Stimulated activated naive CD8-positive, alpha-beta T cell treated with anti-CD3 and anti-CD28 coated beads, Interleukin-15, Interleukin-2, amounts not matched to agents 100 ng/mL and 50 ng/mL, for 24 hours (primary cell): Measurements from ENCODE around the gene CAND2.
A peak's percentile ranks its signal among the peaks of the same experiment; 100 is the strongest.
"Not testable (repeated sequence)": the region's sequence is repeated elsewhere in the genome, so short reads cannot be mapped to it uniquely, and the experiment has no call there.

Source experiments
- H3K27ac Mint-ChIP-seq: one replicate; pipeline ENCODE4 v1.8.0; 2021; ENCODE audit warnings: mild to moderate bottlenecking, mixed read lengths
- H3K27me3 Mint-ChIP-seq: one replicate; pipeline ENCODE4 v1.8.0; 2021; ENCODE audit warnings: mixed read lengths
- H3K36me3 Mint-ChIP-seq: one replicate; pipeline ENCODE4 v1.8.0; 2021; ENCODE audit warnings: low read depth, mixed read lengths
- H3K4me1 Mint-ChIP-seq: one replicate; pipeline ENCODE4 v1.8.0; 2021; ENCODE audit warnings: low read depth, mixed read lengths
- H3K4me3 Mint-ChIP-seq: one replicate; pipeline ENCODE4 v1.8.0; 2021; ENCODE audit warnings: mild to moderate bottlenecking, mixed read lengths
- H3K9me3 Mint-ChIP-seq: one replicate; pipeline ENCODE4 v1.8.0; 2021; ENCODE audit warnings: mixed read lengths

CAND2 gene

DNA sequence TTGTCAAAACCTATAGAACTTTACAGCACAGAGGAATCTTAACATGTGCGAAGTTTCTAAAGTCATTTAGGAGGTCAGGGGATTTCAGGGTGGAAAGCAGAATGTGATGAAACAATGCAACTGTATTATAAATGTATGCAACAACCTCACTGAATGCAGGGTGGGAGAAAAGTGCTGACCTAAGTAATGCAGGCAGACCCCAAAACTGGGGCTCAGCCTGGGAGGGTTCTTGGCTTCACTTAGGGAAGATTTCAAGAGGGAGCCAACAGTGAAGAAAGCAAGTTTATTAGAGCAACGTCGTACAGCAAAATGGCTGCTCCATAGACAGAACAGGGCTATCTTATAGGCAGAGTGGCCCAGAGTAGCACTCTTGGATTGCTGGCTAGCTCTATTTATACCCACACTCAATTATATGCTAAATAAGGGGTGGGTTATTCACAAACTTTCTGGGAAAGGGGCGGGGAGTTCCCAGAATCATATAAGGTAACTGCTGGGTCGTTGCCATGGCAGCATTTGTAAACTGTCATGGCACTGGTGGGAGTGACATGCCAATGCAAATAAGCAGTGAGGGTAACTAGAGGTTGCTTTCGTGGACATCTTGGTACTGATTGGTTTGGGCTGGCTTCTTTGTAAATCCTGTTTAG, 14.2 kb upstream of the CAND2 start:
- Mint-ChIP-seq H3K4me3 (no peak overlapping the region), H3K27ac (no peak overlapping the region), H3K27me3 (peaks cover 25% of the 10 kb centered on the region)

DNA sequence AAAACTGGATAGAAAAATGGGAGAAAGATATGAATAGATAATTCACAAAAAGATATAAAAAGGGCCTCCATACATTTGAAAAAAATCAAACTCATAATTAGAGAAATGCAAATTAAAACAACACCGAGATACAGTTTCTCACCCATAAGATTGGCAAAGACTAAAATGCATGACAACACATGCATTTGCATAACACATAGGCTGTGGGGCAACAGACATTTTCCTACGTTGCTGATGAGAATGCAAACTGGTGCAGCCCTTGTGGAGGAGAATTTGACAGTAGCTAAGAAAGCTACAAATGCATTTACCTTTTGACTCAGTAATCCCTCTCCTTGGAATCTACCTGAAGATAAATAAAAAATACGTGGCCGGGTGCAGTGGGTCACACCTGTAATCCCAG, 11.4 kb upstream of the CAND2 start:
- peaks cover 25% of the 10 kb centered on the region for H3K27me3 Mint-ChIP-seq

More for the DNA sequence above, 14.2 kb upstream of the CAND2 start:
- H3K4me1 Mint-ChIP-seq, result no peaks in the 10 kb centered on the region
- no peaks in the 10 kb centered on the region for H3K36me3 Mint-ChIP-seq
- no peaks in the 10 kb centered on the region for H3K9me3 Mint-ChIP-seq

DNA sequence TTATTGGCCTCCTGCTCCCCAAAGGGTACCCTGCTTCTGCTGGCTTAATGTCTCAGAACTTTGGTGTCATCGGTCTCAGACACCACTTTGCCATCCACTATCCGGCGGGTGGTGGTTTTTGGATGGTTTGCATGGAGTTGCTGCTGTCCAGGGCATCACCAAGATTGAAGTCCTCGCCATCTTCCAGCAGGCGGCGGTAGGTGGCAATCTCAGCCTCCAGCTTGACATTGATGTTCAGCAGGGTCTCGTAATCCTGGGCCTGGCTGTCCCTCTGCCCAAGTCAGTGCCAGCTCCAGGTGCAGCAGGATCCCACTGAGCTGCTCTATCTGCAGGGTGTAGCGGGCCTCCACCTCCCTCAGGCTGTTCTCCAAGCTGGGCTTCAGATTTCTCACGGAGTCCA, 9.1 kb upstream of the CAND2 start:
- H3K27ac Mint-ChIP-seq, H3K4me1 Mint-ChIP-seq, H3K9me3 Mint-ChIP-seq, H3K36me3 Mint-ChIP-seq, H3K4me3 Mint-ChIP-seq: not testable (repeated sequence)
- H3K27me3 Mint-ChIP-seq, result peaks cover 17% of the 10 kb centered on the region

More for the DNA sequence above, 11.4 kb upstream of the CAND2 start:
- H3K4me1 Mint-ChIP-seq, result no peaks in the 10 kb centered on the region
- no peak overlapping the region for H3K4me3 Mint-ChIP-seq
- H3K27ac Mint-ChIP-seq, result no peak overlapping the region
- H3K9me3 Mint-ChIP-seq, result no peaks in the 10 kb centered on the region
- H3K36me3 Mint-ChIP-seq, result no peaks in the 10 kb centered on the region

DNA sequence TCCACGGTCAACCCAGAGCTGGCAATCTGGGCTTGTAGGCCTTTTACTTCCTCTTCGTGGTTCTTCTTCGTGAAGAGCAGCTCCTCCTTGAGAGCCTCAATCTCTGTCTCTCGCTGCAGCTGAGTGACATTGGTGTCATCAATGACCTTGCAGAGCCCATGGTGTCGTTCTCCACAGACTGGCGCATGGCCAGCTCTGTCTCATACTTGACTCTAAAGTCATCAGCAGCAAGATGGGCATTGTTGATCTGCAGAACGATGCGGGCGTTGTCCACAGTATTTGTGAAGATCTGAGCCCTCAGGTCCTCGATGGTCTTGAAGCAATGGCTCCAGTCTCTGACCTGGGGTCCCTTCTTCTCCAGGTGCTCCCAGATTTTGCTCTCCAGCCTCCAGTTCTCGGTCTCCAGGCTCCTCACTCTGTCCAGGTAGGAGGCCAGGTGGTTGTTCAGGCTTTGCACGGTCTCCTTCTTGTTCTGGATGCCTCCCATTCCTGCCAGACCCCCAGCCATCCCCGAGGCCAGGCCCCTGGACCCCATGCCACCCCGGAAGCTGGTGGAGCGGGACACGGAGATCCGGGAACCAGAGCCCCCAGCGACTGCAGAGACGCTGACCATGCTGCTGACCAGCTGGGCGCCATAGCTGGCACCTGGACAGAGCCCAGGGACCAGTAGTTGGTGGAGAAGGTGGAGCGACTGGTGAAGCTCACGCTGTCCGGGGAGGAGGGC, 8.4 kb upstream of the CAND2 start:
- H3K36me3 Mint-ChIP-seq, H3K4me1 Mint-ChIP-seq, H3K9me3 Mint-ChIP-seq, H3K27ac Mint-ChIP-seq, H3K4me3 Mint-ChIP-seq: not testable (repeated sequence)
- peaks cover 15% of the 10 kb centered on the region for H3K27me3 Mint-ChIP-seq

DNA sequence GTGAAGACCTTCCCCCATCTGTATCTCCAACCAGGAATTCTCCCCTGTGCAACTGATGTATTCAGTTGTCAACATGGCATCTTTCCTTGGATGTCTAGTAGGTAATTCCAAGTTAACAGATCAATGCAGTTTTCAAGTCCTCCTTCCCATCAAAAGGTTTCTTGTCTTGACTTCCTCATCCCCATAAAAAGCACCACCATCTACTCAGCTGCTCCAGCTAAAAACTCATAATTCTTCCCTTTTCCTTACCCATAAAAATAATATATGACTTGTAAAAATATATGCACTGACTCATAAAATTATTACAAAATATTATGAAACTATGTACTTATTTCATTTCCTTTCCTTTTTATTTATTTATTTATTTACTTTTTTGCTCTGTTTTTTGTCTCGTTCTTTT, 5.0 kb upstream of the CAND2 start:
- Mint-ChIP-seq H3K36me3 (no peaks in the 10 kb centered on the region), H3K27ac (no peak overlapping the region), H3K9me3 (no peaks in the 10 kb centered on the region), H3K4me3 (no peak overlapping the region), H3K27me3 (peaks cover 9% of the 10 kb centered on the region), H3K4me1 (peaks cover 7% of the 10 kb centered on the region)

DNA sequence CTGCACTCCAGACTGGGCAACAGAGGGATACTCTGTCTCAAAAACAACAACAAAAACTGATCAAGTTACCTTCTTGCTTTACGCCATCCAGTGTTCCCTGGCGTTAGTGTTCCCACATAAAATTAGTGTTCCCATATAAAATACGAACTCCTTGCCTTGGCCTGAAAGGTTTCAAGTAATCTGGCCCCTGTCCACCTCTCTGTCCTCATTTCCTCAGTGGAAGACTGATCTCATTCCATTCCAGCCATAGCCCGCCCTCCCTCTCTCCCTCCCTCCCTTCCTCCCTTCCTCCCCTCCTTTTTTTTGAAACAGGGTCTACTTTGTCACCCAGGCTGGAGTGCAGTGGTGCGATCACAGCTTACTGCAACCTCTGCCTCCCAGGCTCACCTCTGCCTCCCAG, 2.8 kb upstream of the CAND2 start:
- H3K27me3 Mint-ChIP-seq, result peaks cover 6% of the 10 kb centered on the region
- no peak overlapping the region for H3K4me3 Mint-ChIP-seq
- no peaks in the 10 kb centered on the region for H3K9me3 Mint-ChIP-seq
- no peak overlapping the region for H3K27ac Mint-ChIP-seq
- H3K36me3 Mint-ChIP-seq, result no peaks in the 10 kb centered on the region
- peaks cover 7% of the 10 kb centered on the region for H3K4me1 Mint-ChIP-seq

DNA sequence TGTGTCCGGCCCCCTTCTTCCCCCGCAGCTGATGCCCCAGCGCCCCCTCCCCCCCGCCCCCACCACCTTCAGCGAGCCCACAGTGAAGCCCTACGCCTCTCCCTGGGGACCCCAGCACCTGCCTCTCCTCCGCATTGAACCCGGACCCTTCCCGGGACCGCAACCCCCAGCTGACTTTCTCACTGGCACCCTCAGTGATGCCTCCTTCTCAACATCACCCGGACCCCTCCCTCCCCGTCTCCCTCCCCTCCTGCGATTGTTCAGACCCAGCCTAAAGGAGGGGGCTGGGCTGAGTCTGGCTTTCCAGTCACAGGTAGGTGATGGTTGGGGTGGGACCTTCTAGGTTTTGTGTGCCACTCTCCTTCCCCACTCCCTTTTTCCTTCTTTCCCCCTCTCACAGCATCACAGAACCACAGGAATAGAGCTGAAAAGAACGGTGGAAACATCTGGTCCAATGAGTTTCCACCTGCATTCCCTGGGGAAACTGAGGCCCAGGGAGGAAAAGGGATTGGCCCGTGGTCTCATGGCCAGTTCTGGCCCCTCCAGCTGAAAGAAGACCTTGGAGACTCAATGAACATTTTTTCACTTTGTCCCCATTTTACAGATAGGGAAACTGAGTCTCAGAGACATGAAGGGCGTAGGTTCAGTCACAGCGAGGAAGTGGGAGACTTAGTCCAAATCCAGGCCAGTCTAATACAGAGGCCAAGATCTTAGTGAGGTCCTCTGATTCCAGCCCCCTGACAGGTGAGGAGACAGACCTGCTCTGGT, 828 bp downstream of the CAND2 start:
- no peak overlapping the region for H3K27ac Mint-ChIP-seq
- no peaks in the 10 kb centered on the region for H3K9me3 Mint-ChIP-seq
- no peak overlapping the region for H3K4me3 Mint-ChIP-seq
- peaks cover 7% of the 10 kb centered on the region for H3K4me1 Mint-ChIP-seq
- peaks cover 6% of the 10 kb centered on the region for H3K27me3 Mint-ChIP-seq
- no peaks in the 10 kb centered on the region for H3K36me3 Mint-ChIP-seq

DNA sequence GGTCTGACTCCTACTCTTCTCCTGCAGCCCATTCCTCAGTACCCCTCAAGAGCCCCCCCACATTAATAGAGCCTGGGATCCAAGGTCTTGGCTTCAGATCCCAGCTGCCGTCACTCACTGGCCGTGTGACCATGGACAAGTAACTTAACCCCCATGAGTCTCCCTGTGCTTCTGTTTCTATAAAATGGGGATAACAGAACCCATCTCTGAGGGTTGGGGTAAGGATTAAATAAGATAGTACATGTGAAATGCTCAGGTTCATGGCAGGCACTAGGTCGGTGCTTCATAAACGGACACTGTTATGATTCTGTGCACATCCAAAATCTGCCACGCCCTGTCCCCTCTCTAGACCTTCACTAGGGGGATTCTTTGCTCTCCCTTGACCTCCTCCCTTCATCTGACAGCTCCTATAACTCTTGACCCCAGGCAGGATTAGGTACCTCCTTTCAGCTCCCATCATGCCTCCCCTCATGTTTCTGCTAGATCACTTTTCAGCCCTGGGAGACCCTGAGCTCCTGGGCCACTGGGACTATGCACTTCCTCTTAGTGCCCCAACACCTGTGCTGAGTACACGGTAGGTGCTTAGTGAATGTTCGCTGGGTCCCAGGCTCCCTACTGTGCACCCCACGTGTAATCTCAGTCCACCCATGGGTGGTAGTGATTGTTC, 1.5 kb downstream of the CAND2 start:
- Mint-ChIP-seq H3K4me3 (peak overlapping the region; percentile 26), H3K36me3 (no peaks in the 10 kb centered on the region), H3K27ac (no peak overlapping the region)

DNA sequence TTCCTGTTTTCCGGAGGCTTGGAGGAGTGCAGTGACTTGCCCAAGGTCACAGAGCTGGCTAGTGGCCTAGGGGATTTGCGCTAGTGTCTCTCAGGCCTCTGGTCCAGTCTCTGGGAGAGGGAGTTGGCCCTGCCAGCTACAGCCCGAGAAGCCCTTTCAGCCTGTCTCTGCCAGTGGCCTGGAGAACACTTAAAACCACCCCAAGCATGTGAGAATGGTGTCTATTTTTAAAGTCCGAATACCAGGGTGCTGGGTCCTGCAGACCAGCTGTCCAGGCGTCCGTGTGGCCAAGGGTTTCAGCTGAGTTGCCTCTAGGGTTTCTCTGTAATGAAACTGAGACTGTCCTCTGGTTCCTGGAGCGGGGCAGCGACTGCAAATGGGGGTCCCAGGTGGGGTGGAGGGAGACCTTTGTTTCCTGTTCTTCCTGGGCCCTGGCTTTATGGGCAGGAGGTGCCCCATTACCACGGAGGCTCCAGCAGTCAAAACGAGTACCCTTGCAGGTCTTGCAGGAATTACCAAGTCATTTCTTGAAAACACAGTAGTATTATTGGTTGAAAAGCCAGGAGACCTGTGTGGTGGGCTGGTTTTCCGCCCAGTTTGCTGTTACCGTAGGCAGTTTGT, 2.2 kb downstream of the CAND2 start:
- H3K4me1 Mint-ChIP-seq, result peaks cover 7% of the 10 kb centered on the region

More for the DNA sequence above, 1.5 kb downstream of the CAND2 start:
- Mint-ChIP-seq H3K9me3 (no peaks in the 10 kb centered on the region), H3K27me3 (peaks cover 6% of the 10 kb centered on the region), H3K4me1 (peaks cover 7% of the 10 kb centered on the region)

DNA sequence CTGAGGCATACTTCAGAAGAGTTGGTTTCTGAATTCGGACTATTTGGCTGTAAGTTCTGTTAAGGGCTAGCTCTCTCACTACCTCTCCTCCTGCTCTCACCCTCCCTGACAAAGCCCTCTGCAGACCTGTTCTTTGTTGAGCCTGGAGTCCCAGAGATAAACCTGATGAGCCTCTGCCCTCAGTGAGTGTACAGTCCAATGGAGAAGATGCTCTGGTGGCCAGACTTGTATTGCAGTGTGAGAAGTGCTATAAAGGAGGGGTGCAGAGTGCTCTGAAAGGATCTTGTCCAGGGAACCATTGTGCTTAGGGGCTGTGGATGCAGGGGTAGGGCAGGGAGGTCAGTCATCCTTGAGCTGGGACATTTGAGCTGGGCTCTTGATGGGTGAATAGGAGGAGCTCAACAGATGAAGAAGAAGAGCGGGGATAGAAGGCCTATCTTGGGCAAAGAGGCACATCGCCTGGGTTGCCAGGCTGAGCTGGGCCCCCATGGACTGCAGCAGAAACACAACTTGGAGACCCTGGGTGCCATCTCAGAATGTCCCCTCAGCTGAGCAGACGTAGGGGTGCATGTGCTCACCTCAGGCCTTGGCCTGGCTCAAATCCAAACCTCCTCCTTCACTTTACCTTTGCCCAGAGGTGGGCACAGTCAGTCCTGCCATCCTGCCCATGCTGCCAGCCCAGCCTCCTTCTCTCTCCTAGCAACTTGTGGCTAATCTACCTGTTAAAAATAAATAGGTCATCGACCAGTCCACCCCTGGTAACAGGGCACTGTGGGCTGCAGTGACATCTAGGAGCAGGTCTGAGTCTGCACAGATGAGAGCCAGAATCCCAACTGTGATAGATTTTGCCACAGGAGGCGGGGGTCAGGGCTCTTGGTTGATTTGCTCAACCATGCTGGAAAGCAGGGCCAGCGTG, 3.3 kb downstream of the CAND2 start:
- Mint-ChIP-seq H3K9me3 (no peaks in the 10 kb centered on the region), H3K27me3 (peaks cover 6% of the 10 kb centered on the region), H3K4me1 (peaks cover 7% of the 10 kb centered on the region), H3K36me3 (no peaks in the 10 kb centered on the region), H3K4me3 (no peak overlapping the region), H3K27ac (no peak overlapping the region)

More for the DNA sequence above, 2.2 kb downstream of the CAND2 start:
- Mint-ChIP-seq H3K27me3 (peaks cover 6% of the 10 kb centered on the region), H3K36me3 (no peaks in the 10 kb centered on the region), H3K4me3 (no peak overlapping the region), H3K27ac (no peak overlapping the region), H3K9me3 (no peaks in the 10 kb centered on the region)

DNA sequence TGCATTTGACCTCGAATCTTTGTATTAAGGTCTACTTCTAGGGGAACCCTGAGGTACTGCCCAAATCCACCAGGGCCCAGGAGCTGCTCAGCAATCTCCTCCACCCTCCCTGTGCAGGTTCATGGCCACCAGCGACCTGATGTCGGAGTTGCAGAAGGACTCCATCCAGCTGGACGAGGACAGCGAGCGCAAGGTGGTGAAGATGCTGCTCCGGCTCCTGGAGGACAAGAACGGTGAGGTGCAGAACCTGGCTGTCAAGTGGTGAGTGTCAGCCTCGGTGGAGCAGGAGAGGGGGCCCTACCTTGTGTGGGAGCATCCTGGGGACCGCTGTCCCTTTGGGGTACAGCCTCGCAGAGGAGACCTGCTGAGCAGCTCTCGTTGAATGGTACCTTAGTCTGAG, 6.9 kb downstream of the CAND2 start:
- Mint-ChIP-seq H3K27ac (no peak overlapping the region), H3K27me3 (no peaks in the 10 kb centered on the region), H3K4me1 (no peaks in the 10 kb centered on the region), H3K36me3 (no peaks in the 10 kb centered on the region), H3K4me3 (no peak overlapping the region), H3K9me3 (no peaks in the 10 kb centered on the region)

DNA sequence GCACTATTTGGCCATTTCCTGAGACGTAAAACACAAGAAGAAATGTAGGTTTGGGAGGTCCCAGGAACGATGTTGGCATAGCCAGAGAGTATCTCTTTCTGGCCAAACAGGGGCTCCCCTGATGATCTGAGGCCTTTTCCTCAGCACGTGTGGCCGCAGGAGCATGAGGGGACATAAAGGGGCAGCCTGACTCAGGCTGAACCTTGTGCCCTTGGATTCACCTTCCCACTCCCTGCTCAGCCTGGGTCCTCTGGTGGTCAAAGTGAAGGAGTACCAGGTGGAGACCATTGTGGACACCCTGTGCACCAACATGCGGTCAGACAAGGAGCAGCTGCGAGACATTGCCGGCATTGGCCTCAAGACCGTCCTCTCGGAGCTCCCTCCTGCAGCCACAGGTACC, 10.6 kb downstream of the CAND2 start:
- no peaks in the 10 kb centered on the region for H3K9me3 Mint-ChIP-seq

DNA sequence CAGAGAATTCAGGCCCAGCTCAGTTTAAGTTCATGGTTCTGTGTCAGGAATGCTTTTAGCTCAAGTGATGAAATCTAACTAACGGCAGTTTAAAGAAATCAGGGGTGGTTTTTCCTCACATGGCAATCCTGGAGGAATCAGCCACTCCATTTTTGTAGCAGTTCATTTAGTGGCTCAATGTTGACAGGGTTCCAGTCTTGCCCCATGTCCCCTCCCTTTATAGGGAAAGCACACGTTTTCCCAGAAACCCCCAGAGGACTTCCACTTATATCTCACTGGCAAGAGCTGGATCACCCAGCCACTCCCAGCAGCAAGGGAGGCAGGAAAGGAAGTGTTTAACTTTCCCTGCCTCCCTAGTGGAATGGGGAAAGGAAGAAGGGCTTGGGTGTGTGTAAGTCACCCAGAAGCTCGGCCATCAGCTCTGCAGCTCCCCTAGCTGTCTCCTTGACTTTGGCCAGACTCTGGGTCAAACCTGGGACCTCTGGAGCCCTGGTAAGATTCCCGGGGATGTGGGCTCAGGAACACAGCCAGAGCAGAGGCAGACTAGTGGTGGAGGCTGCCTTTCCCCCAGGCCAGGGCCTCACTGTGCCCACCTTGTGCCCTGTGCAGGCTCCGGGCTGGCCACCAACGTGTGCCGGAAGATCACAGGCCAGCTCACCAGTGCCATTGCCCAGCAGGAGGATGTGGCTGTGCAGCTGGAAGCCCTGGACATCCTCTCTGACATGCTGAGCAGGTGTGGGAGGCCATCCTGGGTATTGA, 11.3 kb downstream of the CAND2 start:
- no peak overlapping the region for H3K27ac Mint-ChIP-seq

More for the DNA sequence above, 10.6 kb downstream of the CAND2 start:
- H3K4me3 Mint-ChIP-seq, result no peak overlapping the region
- peaks cover 8% of the 10 kb centered on the region for H3K4me1 Mint-ChIP-seq
- no peaks in the 10 kb centered on the region for H3K36me3 Mint-ChIP-seq
- no peaks in the 10 kb centered on the region for H3K27me3 Mint-ChIP-seq
- no peak overlapping the region for H3K27ac Mint-ChIP-seq

More for the DNA sequence above, 11.3 kb downstream of the CAND2 start:
- H3K36me3 Mint-ChIP-seq, result no peaks in the 10 kb centered on the region
- peaks cover 8% of the 10 kb centered on the region for H3K4me1 Mint-ChIP-seq
- no peaks in the 10 kb centered on the region for H3K9me3 Mint-ChIP-seq
- H3K4me3 Mint-ChIP-seq, result no peak overlapping the region
- H3K27me3 Mint-ChIP-seq, result no peaks in the 10 kb centered on the region
